ENCODE measurements around the gene GLI1. TPM values are rescaled to one million over a fixed set of nuclear protein-coding genes. Genes with fewer than 3 reads are reported as not detected.

The GLI1 gene
- total RNA-seq, 1 experiment from 2014 or later: 25.8 TPM

GRCh38 chr12:57516617-57517153 is 57.1 kb downstream of the GLI1 start:
- no peak overlapping the region for H2BK5ac ChIP-seq (ENCODE audit: insufficient read length, low read length)
- no peak for DNase-seq
- no peak overlapping the region for H2AK5ac ChIP-seq (ENCODE audit: insufficient read length, low read length)
- peaks cover 61 to 77% (median 73%) of the 10 kb centered on the region in 3 experiments for H3K36me3 Mint-ChIP-seq (ENCODE audit: insufficient read depth in 1 of 3, low read depth in 3 of 3)
- H3K4me1 Mint-ChIP-seq: peaks cover 18 to 25% of the 10 kb centered on the region in 2 experiments
- H2BK20ac ChIP-seq (ENCODE audit: low read depth, low read length, poor library complexity, severe bottlenecking): no peak overlapping the region
- no peak overlapping the region for H4K8ac ChIP-seq (replicated peaks; ENCODE audit: insufficient read length, low read depth, low read length)
- no CpG with 5 or more reads among the region's 11 CpGs for WGBS (ENCODE audit: extremely low coverage, insufficient read length, low lambda C conversion rate)
- H2BK12ac ChIP-seq (ENCODE audit: insufficient read length, low read depth, low read length): no peak overlapping the region
- no peaks in the 10 kb centered on the region for H3K27me3 ChIP-seq (ENCODE audit: insufficient read depth, low read length)
- H3K79me2 ChIP-seq (ENCODE audit: insufficient read depth, low read length): 0 out of 2 replicates have a peak, but pooled peaks cover 1% of the 10 kb centered on the region
- no peak overlapping the region for H3K23ac ChIP-seq (ENCODE audit: insufficient read length, low read depth, low read length)
- H4K91ac ChIP-seq (ENCODE audit: insufficient read length, low read depth, low read length): no peak overlapping the region
- no peak overlapping the region for H3K4me2 ChIP-seq (ENCODE audit: insufficient read depth, insufficient read length, low read length)
- H3T11ph ChIP-seq (ENCODE audit: low read length): no peak overlapping the region
- H3K14ac ChIP-seq (ENCODE audit: insufficient read depth, low read length): no peak overlapping the region
- no peak overlapping the region for H3K4me3 Mint-ChIP-seq
- no peak overlapping the region for H3K9ac ChIP-seq (ENCODE audit: extremely low read depth, insufficient read length, low read length)
- H4K20me1 ChIP-seq (ENCODE audit: control insufficient read depth, insufficient read depth, insufficient read length): no peaks in the 10 kb centered on the region
- H2BK15ac ChIP-seq (ENCODE audit: low read depth, low read length): no peak overlapping the region
- no peak overlapping the region for H3K18ac ChIP-seq (ENCODE audit: insufficient read length, low read depth, low read length)
- H3K56ac ChIP-seq (ENCODE audit: insufficient read length, low read depth, low read length): no peak overlapping the region
- H3K27me3 Mint-ChIP-seq (ENCODE audit: low read depth): peaks cover 2% of the 10 kb centered on the region; the same call in 1 of the 2 replicates
- H2BK120ac ChIP-seq (ENCODE audit: low read depth, low read length, poor library complexity, severe bottlenecking): no peak overlapping the region
- no peak overlapping the region for H2AFZ ChIP-seq (ENCODE audit: low read length)
- H3K9me3 ChIP-seq (ENCODE audit: control insufficient read depth, low read depth, low read length): no peaks in the 10 kb centered on the region
- peaks cover 11% of the 10 kb centered on the region for H3K23me2 ChIP-seq (ENCODE audit: insufficient read length, low read depth, low read length, poor library complexity, severe bottlenecking)
- TF ChIP-seq CTCF (conservative IDR thresholded peaks at IDR 0.05): no peak
- H3K9me3 Mint-ChIP-seq: no peaks in the 10 kb centered on the region
- peak overlapping the region; percentile 29 to 87 (median 53); a peak in 5 of 7 replicates for H3K27ac Mint-ChIP-seq
- no peak overlapping the region for H3K4ac ChIP-seq (ENCODE audit: low read depth, low read length)
- peaks cover 3% of the 10 kb centered on the region; the same call in 1 of the 2 replicates for H3K4me1 ChIP-seq (ENCODE audit: insufficient read depth, low read length)
- no peaks in the 10 kb centered on the region for H3K79me1 ChIP-seq (ENCODE audit: insufficient read depth, low read depth, low read length, poor library complexity, severe bottlenecking)
- H3K27ac ChIP-seq (ENCODE audit: insufficient read length, low read depth, low read length): no peak overlapping the region
- no peak overlapping the region for H4K5ac ChIP-seq (ENCODE audit: insufficient read length, low read depth, low read length)

Data from H9 (cell line).